Measurements from ENCODE around the gene SLC38A5.

DNA sequence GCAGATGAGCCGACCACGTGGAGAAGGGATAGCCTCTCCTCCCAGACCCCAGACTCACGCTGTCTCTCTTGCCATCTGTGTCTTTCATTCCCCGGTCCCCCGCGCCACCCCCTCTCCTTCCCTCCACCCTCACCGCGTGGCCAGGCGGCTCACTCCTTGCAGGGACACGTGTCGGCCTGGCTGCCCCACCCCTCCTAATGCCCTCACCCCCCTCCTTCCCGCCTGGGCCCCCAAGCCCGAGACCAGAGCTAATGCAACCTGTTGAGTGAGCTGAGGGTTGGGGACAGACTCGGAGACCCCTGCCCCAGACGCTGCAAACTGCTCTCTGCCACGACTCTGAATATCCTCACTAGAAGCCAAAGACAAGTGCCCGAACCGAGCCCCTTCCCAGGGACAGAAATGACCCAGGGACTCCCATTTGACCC lies 1.8 kb downstream of the SLC38A5 start:
- TF ChIP-seq TBP (optimal IDR thresholded peaks at IDR 0.05; ENCODE audit: low read depth, low read length) (no peak), TRIM24 (IDR thresholded peaks at IDR 0.05) (no peak), NRF1 (conservative IDR thresholded peaks at IDR 0.05 in 1 of 2, IDR thresholded peaks at IDR 0.05 in 1 of 2) (no peak), POU5F1 (IDR thresholded peaks at IDR 0.05; ENCODE audit: borderline replicate concordance, low read depth, low read length, partially characterized antibody) (no peak), ARNT (IDR thresholded peaks at IDR 0.05) (no peak), SPI1 (IDR thresholded peaks at IDR 0.05; ENCODE audit: borderline replicate concordance, low read depth, low read length) (no peak), MAFK (IDR thresholded peaks at IDR 0.05; ENCODE audit: low read length) (no peak), POLR2AphosphoS5 (IDR thresholded peaks at IDR 0.05; ENCODE audit: control insufficient read depth, insufficient read depth, low read depth, low read length) (no peak), SOX6 (IDR thresholded peaks at IDR 0.05) (no peak)
- TF ChIP-seq, protein P1, sequence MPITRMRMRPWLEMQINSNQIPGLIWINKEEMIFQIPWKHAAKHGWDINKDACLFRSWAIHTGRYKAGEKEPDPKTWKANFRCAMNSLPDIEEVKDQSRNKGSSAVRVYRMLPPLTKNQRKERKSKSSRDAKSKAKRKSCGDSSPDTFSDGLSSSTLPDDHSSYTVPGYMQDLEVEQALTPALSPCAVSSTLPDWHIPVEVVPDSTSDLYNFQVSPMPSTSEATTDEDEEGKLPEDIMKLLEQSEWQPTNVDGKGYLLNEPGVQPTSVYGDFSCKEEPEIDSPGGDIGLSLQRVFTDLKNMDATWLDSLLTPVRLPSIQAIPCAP (CRISPR knock-in tag; IDR thresholded peaks at IDR 0.05; ENCODE audit: borderline replicate concordance): no peak
- TF ChIP-seq, protein P2, sequence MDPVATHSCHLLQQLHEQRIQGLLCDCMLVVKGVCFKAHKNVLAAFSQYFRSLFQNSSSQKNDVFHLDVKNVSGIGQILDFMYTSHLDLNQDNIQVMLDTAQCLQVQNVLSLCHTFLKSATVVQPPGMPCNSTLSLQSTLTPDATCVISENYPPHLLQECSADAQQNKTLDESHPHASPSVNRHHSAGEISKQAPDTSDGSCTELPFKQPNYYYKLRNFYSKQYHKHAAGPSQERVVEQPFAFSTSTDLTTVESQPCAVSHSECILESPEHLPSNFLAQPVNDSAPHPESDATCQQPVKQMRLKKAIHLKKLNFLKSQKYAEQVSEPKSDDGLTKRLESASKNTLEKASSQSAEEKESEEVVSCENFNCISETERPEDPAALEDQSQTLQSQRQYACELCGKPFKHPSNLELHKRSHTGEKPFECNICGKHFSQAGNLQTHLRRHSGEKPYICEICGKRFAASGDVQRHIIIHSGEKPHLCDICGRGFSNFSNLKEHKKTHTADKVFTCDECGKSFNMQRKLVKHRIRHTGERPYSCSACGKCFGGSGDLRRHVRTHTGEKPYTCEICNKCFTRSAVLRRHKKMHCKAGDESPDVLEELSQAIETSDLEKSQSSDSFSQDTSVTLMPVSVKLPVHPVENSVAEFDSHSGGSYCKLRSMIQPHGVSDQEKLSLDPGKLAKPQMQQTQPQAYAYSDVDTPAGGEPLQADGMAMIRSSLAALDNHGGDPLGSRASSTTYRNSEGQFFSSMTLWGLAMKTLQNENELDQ (CRISPR knock-in tag; IDR thresholded peaks at IDR 0.05; ENCODE audit: borderline replicate concordance): no peak
- TF ChIP-seq, protein P3, sequence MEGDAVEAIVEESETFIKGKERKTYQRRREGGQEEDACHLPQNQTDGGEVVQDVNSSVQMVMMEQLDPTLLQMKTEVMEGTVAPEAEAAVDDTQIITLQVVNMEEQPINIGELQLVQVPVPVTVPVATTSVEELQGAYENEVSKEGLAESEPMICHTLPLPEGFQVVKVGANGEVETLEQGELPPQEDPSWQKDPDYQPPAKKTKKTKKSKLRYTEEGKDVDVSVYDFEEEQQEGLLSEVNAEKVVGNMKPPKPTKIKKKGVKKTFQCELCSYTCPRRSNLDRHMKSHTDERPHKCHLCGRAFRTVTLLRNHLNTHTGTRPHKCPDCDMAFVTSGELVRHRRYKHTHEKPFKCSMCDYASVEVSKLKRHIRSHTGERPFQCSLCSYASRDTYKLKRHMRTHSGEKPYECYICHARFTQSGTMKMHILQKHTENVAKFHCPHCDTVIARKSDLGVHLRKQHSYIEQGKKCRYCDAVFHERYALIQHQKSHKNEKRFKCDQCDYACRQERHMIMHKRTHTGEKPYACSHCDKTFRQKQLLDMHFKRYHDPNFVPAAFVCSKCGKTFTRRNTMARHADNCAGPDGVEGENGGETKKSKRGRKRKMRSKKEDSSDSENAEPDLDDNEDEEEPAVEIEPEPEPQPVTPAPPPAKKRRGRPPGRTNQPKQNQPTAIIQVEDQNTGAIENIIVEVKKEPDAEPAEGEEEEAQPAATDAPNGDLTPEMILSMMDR (IDR thresholded peaks at IDR 0.05 in 2 of 3, conservative IDR thresholded peaks at IDR 0.05 in 1 of 3; ENCODE audit: insufficient read depth in 2 of 3, low read depth in 1 of 3, low read length in 3 of 3): no peak
- TF ChIP-seq, protein P4, sequence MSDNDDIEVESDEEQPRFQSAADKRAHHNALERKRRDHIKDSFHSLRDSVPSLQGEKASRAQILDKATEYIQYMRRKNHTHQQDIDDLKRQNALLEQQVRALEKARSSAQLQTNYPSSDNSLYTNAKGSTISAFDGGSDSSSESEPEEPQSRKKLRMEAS (CRISPR knock-in tag; IDR thresholded peaks at IDR 0.05): peak; percentile 86
- TF ChIP-seq, protein P5, sequence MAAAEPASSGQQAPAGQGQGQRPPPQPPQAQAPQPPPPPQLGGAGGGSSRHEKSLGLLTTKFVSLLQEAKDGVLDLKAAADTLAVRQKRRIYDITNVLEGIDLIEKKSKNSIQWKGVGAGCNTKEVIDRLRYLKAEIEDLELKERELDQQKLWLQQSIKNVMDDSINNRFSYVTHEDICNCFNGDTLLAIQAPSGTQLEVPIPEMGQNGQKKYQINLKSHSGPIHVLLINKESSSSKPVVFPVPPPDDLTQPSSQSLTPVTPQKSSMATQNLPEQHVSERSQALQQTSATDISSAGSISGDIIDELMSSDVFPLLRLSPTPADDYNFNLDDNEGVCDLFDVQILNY (CRISPR knock-in tag; IDR thresholded peaks at IDR 0.05): no peak

Data from K562 (cell line).